T-helper 2 cell treated with Interferon-gamma antibody and Interleukin-4, amounts not matched to agents 100 ng/mL and 5 ng/mL, for 36 hours (primary cell): ENCODE data around the gene GAGE12J. TPM values are rescaled to one million over a fixed set of nuclear protein-coding genes. Genes with fewer than 3 reads are reported as not detected.
"Not testable (repeated sequence)": the region's sequence is repeated elsewhere in the genome, so short reads cannot be mapped to it uniquely, and the experiment has no call there.

Experiments
- intact Hi-C: fragments of 100-400 bp; cut with micrococcal nuclease; formaldehyde crosslinking; loops from one replicate; pipeline ENCODE4 v1.15.1; 2023
- total RNA-seq: library from RNA; stranded (reverse); gene quantifications from 2 replicates; pipeline ENCODE4 v1.2.3, GENCODE V29; 2022

GAGE12J gene
- total RNA-seq, 1 donor from 2014 or later = not detected

DNA sequence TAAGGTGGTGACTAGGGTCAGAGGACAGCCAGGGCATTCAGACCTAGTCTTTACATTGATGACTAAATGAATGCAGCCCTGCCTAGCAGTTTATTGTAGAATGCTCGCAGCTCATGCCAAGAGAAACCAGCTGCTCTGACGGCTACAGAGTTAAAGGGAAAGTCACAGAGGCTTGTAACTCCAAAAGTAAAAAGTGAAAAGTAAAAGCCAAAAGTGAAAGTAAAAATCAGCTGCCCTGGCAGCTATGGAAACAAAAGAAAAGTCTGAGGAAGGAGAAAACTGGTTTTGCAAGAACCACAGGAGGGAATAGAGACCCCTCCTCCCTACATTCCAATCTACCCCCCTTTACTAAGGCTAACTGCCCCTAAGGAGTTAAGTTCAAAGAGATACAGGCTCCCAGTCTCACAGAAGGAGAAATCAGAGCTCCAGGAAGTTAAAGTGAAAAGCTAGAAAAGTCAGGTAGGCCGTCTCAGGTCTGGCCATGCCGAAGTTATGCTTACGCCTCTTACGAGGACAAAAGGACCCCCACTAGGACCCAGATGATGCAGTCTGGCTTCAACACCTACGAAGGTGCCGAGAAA lies 12.3 kb upstream of the GAGE12J start:
- intact Hi-C loops = loop anchor here (1.0 kb wide), 1 partner anchor 31 kb away; no protein-coding TSS in a partner anchor

DNA sequence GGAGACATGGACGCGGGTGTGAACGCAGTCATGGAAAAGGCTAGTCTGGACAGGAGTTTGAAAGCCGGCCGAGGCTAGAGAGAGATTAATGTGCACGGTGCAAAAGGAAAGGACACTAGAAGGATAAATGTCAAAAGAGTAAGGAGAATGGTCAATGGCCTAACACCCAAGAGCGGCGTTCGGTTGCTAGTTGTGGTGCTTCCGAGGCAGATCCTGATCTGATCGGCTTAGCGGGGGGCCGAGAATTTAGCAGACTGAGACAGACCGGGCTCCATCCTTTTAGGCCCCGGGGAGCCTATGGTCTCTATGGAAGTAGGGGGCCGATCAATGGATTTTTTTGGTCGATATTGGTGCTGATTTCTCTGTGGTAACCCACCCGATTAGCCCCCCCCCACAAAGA lies 11.5 kb upstream of the GAGE12J start:
- intact Hi-C loops = no loop called here

DNA sequence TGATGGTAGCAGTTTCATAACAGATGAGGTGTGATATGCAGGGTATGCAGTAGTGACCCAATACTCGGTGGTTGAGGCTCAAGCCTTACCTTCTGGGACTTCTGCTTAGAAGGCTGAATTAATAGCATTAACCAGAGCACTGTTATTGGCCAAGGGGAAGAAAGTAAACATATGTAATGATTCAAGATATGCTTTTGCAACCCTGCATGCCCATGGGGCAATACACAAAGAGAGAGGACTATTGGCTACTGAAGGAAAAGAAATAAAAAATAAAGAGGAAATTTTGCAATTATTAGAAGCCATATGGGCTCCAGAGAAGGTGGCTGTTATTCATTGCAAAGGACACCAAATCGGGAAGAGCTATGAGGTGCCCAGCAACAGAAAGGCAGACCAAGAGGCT lies 9.7 kb upstream of the GAGE12J start:
- intact Hi-C loops = no loop called here

DNA sequence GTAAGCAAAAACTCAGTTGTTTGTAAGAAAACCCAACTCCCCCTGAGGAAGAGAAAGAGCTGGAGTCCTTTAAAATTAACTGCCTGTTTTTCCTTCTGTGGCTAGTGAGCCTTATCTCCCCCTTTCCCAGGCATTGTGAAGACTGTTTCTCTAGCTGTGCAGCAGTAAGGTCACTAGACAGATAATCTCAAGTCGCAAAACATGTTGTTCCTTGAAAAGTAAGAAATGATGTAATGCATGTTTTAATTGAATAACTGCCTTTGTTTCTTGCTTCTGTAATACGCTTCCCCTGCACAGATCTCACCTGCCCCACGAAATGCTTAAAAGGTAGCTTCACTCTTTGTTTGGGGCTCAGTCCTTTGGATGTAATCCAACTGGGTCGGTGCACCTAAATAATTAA lies 5.8 kb upstream of the GAGE12J start:
- intact Hi-C loops = no loop called here

DNA sequence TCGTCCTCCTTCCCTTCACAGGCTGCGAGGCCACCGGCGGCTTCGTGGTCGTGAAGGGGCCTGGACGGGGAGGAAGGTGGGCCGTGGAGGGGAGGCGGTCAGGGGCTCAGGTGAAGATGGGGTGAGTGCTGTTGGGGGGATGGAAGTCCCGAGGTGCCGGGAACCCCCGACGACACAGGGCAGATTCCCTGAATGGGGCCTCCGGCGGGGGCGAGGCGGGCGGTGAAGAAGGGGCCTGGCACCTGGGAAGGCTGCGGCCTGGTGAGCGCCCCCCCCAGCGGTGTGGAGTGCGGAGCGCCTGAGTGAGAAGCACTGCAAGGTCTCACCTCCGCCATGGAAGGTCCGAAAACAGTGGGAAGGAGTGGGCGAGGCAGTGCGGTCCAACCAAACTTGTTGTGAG lies 429 bp downstream of the GAGE12J start:
- intact Hi-C loops = not testable (repeated sequence)

DNA sequence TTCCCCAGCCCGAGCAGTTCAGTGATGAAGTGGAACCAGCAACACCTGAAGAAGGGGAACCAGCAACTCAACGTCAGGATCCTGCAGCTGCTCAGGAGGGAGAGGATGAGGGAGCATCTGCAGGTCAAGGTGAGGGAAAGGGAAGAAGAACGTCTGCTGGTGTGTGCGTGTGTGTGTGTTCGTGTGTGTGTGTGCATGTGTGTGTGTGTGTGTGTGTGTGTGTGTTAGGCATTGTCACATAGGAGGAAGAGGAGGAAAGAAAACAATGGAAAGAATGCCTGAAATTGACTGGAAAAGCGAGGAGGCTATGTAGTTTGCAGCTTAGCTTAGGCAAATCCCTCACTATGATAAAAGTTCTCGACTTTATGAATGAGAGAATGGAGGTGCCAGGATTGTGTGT lies 1.9 kb downstream of the GAGE12J start:
- intact Hi-C loops = not testable (repeated sequence)

DNA sequence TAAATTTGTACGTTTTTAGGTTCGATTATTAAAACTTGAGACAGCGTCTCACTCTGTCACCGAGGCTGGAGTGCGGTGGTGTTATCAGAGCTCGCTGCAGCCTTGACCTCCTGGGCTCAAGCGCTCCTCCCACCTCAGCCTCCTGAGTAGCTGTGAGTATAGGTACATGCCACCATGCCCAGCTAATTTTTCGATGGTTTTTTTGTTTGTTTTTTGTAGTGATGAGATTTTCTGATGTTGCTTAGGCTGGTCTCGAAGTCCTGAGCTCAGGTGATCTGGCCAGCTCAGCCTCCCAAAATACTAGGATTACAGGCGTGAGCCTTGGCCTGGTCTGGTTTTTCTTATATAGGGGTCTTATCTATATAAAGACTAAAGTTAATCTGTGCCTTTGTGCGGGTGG lies 8.6 kb downstream of the GAGE12J start:
- intact Hi-C loops = not testable (repeated sequence)

DNA sequence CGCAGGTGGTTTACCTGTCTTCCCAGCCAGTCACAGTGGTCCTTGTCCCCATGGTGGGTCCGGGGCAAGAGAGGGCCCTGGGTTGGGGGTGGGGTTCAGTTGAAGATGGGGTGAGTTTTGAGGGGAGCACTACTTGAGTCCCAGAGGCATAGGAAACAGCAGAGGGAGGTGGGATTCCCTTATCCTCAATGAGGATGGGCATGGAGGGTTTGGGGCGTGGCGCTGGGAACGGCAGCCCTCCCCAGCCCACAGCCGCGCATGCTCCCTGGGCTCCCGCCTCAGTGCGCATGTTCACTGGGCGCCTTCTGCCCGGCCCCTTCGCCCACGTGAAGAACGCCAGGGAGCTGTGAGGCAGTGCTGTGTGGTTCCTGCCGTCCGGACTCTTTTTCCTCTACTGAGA lies 9.4 kb downstream of the GAGE12J start, which contains the start of gene GAGE13:
TSS of gene GAGE13 (plus strand) at position 301 of the 400 bp plus-strand sequence. CDS start 1,156 bp downstream, outside the sequence.
- intact Hi-C loops = not testable (repeated sequence)

DNA sequence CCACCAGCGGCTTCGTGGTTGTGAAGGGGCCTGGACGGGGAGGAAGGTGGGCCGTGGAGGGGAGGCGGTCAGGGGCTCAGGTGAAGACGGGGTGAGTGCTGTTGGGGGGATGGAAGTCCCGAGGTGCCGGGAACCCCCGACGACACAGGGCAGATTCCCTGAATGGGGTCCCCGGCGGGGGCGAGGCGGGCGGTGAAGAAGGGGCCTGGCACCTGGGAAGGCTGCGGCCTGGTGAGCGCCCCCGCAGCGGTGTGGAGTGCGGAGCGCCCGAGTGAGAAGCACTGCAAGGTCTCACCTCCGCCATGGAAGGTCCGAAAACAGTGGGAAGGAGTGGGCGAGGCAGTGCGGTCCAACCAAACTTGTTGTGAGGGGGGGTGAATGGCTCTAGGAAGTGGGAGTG lies 10.0 kb downstream of the GAGE12J start:
- intact Hi-C loops = not testable (repeated sequence)

DNA sequence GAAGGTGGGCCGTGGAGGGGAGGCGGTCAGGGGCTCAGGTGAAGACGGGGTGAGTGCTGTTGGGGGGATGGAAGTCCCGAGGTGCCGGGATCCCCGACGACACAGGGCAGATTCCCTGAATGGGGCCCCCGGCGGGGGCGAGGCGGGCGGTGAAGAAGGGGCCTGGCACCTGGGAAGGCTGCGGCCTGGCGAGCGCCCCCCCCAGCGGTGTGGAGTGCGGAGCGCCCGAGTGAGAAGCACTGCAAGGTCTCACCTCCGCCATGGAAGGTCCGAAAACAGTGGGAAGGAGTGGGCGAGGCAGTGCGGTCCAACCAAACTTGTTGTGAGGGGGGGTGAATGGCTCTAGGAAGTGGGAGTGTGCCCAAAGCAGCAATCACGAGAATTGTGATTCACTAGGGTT lies 19.6 kb downstream of the GAGE12J start:
- intact Hi-C loops = not testable (repeated sequence)

DNA sequence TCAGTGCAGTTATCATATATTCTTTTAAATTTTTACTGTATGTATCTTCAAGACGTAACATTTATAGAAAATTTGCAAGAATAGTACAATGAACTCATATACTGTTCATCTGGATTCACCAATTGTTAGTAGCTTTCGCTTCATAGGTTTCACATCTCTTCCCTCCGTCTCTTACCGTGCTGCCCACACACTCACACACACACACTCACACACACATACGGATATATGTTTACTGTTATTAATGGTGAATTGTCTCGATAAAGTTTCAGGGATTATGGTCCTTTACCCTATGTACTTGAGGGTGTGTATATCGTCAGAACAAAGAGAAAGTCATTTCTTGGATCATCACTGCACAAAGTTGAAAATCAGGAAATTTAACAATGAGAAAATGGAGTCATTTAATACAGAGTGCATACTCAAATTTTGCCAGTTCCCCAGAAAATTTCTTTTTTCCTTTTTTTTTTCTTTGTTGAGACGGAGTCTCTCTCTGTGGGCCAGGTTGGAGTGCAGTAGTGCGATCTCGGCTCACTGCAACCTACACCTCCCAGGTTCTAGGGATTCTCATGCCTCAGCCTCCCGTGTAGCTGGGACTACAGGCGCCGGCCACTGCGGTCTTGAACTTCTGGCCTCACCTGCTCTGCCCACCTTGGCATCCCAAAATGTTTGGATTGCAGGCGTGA lies 22.8 kb downstream of the GAGE12J start:
- intact Hi-C loops = not testable (repeated sequence)

DNA sequence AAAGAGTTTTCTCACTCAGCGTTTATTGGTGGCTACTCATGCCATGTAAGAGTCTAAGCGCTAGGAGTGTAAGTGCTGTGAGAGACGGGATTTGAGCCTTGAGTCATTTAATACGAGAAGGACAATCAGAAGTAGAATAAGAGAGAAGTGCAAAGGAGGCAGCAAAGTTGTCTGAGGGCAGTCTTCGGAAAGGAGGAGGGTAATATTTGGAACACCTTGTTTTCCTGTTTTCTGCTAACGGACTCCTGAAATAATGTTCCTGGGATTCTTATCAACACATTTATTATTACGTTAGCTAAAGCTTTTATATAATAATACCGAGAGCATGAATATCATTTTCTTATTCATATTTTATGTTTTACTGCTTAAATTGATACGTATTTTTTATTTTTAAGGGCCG lies 23.6 kb downstream of the GAGE12J start:
- intact Hi-C loops = not testable (repeated sequence)

DNA sequence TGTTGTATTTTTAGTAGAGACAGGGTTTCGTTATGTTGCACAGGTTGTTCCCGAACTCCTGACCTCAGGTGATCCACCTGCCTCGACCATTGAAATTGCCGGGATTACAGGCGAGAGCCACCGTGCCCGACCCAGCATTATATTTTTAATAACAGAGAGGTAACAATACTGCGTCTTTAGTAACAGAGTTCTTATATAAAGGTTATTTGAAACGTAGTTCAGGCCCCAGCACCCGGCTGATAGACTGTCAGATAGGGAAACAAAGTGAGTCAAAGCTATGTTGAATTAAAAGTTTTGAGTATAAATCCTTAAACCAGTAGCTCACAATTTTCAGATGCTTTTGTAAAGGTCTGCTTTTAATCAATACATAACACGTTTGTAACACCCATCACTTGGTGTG lies 24.3 kb downstream of the GAGE12J start:
- intact Hi-C loops = not testable (repeated sequence)

Other genes starting within 250 kb of the GAGE12J start
- 15.6 and 19.0 TPM in 2 replicates for gene PRAF2, start 248.0 kb upstream of the GAGE12J start, total RNA-seq
- gene WDR45, start 242.2 kb upstream of the GAGE12J start, total RNA-seq = 49.0 and 51.4 TPM in 2 replicates
- 28.0 and 28.2 TPM in 2 replicates for gene GPKOW, start 198.3 kb upstream of the GAGE12J start, total RNA-seq
- 1.8 and 2.3 TPM in 2 replicates for gene MAGIX, start 159.3 kb upstream of the GAGE12J start, total RNA-seq
- 143 TPM in 2 replicates for gene PLP2, start 150.1 kb upstream of the GAGE12J start, total RNA-seq
- gene PRICKLE3, start 135.7 kb upstream of the GAGE12J start, total RNA-seq = 12.3 and 12.7 TPM in 2 replicates
- gene SYP, start 121.8 kb upstream of the GAGE12J start, total RNA-seq = 0.95 and 1.3 TPM in 2 replicates
- gene CACNA1F, start 88.7 kb upstream of the GAGE12J start, total RNA-seq = 0.14 and 0.36 TPM in 2 replicates
- 29.3 and 30.4 TPM in 2 replicates for gene CCDC22, start 86.6 kb upstream of the GAGE12J start, total RNA-seq
- gene FOXP3, start 57.3 kb upstream of the GAGE12J start, total RNA-seq = 13.8 and 14.8 TPM in 2 replicates
- 14.8 and 16.1 TPM in 2 replicates for gene PPP1R3F, start 52.2 kb upstream of the GAGE12J start, total RNA-seq
- gene GAGE10, start 18.4 kb upstream of the GAGE12J start, total RNA-seq = not detected in 2 replicates
- gene GAGE13, start 9.5 kb downstream of the GAGE12J start, total RNA-seq = not detected in 2 replicates
- gene GAGE12C, start 210.1 kb downstream of the GAGE12J start, total RNA-seq = not detected in 2 replicates
- gene GAGE12D, start 219.7 kb downstream of the GAGE12J start, total RNA-seq = not detected in 2 replicates
- not detected in 2 replicates for gene GAGE12E, start 229.3 kb downstream of the GAGE12J start, total RNA-seq
- gene GAGE12F, start 238.8 kb downstream of the GAGE12J start, total RNA-seq = not detected in 2 replicates
- not detected in 2 replicates for gene GAGE12G, start 248.4 kb downstream of the GAGE12J start, total RNA-seq